HG03280 (cell line): ENCODE measurements around the gene CLC.

ENCODE experiments used
- ATAC-seq: cut with Tn5 transposase; IDR thresholded peaks from one replicate; pipeline ENCODE4 v1.9.1; 2021; ENCODE audit warnings: mild to moderate bottlenecking, moderate library complexity; ENCODE audit not compliant: unreplicated experiment

The CLC gene

DNA sequence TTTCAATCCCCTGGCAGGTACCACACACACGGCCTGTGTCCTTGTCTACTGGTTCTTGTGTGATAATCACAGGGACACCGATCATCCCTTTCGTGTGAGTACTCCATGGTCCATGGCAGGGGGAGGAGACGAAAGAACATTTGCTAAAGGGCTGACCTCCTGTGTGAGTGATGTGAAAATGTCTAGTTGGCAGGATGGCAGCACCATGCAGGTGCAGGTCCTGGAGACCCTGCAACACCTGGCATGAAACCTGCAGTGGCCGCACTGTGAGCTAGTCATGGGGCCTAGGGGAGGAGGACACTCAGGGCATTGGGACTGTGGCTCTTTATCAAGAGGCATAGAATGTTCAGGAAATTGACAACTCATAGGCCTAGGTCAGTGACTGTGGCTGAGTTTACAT lies 56.4 kb downstream of the CLC start:
- ATAC-seq, result no peak
